AG08395 (cell line): ENCODE data around the gene DYNC1H1.

Source experiments
- DNase-seq: peaks from one replicate; pipeline ENCODE4 v3.0.0; 2012; ENCODE audit warnings: mixed read lengths, low spot score

Gene DYNC1H1

DNA sequence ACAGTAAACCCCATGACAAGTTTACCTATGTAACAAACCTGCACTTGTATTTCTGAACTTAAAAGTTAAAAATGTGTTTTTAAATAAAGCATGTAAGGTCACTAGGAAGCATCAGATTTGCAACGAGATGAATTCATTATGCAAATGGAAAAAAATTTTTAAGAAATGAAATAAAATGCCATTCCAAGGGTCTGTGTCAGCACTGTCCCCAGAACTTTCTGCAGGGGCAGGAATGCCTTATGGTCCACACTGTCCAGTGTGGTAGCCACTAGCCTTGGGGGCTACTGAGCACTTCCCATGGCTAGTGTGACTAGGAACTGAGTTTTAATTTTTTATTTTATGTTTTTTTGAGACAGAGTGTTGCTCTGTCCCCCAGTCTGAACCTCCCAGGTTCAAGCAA lies 73.3 kb downstream of the DYNC1H1 start:
- no peak for DNase-seq

- DNase-seq: no peak
Measured at GRCh38 chr14:102039157-102039556, 74.8 kb downstream of the DYNC1H1 start.

DNA sequence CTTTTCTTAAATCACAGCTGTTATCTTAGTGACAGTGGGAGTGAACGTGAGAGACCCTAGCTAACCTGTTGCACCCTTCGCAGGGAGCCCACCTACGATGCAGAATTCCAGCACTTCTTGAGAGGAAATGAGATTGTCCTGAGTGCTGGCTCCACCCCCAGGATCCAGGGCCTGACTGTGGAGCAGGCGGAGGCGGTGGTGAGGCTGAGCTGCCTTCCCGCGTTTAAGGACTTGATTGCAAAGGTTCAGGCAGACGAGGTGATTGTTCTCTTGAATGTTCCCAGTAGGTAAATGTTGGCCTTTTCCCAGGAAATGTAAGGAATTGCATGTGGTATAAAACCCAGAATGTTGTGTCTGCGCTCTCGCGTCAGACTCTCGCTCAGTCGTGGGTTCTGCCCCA lies 75.8 kb downstream of the DYNC1H1 start:
- DNase-seq: no peak

DNA sequence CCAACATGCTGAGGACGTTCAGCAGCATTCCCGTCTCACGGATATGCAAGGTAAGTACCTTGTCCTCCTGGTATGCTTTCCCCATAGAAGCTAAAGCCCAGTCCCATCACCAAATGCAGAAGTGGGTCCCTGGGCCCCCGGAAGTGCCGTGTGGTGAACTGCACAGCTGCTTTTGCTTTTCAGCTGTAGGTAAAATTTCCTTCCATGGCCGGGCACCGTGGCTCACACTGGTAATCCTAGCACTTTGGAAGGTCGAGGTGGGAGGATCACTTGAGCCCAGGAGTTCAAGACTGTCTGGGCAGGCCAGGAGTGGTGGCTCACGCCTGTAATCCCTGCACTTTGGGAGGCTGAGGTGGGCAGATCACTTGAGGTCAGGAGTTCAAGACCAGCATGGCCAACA lies 78.3 kb downstream of the DYNC1H1 start:
- no peak for DNase-seq

- no peak for DNase-seq
Measured at GRCh38 chr14:102043251-102044025, 79.1 kb downstream of the DYNC1H1 start.

- no peak for DNase-seq
Measured at GRCh38 chr14:102044566-102044965, 80.2 kb downstream of the DYNC1H1 start.

DNA sequence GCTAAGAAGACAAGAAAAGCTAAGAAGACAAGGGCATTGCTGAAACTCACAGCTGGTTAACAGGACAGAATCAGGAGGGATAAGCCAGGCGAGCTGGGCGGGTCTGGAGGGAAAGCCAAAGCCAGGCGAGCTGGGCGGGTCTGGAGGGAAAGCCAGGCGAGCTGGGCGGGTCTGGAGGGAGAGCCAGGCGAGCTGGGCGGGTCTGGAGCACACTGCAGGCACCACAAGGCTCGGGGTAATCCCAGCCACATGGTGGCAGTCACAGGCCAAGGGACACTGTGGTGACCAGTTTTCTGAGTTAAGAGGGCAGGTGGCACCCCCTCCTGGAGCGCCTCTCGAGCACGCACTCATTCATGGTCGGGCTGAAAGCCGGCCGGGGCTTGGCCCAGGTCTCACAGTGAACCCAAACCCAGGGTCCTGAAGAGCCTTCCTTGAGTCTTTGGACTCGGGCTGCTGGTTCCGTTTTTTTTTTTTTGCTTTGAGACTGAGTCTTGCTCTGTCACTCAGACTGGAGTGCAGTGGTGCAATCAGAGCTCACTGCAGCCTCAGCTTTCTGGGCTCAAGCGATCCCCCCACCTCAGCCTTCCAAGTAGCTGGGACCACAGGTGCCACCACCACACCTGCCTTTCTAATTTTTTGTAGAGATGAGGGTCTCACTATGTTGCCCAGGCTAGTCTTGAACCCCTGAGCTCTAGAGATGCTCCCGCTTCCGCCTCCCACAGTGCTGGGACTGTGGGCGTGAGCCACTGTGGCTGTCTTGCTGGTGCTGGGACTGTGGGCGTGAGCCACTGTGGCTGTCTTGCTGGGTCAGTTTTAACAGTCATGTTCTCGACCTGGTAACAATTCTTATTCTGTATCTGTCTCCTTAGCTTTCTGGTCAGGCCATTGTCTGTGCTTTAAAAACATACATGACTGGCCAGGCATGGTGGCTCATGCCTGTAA lies 82.2 kb downstream of the DYNC1H1 start:
- DNase-seq: peak; percentile 79

GRCh38 chr14:102047808-102048540 lies 83.6 kb downstream of the DYNC1H1 start:
- DNase-seq: no peak

DNA sequence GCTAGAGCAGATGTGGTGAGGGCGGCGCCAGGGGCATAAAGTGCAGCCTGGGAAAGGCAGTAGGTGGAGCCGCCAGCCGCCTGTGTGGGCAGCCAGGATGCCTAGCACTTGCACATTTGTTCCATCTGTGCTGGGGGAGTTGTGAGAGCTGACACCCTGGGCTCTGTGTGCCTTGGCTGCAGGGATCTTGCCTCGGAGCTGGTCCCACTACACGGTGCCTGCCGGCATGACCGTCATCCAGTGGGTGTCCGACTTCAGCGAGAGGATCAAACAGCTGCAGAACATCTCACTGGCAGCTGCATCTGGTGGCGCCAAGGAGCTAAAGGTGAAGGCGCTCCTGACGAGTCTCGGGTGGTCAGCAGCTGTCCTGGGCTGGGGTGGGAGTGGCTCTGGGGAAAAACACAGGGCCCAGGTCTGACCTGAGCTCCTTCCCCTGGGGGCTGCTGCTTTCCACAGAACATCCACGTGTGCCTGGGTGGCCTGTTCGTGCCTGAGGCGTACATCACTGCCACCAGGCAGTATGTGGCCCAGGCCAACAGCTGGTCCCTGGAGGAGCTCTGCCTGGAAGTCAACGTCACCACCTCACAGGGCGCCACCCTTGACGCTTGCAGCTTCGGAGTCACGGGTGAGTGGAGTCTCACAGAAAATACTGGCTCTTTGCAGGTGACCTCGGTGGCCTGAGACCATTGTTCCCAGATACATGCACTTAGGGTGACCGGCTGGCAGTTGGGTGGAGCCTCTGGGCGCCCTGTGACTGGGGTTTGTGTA lies 85.1 kb downstream of the DYNC1H1 start:
- DNase-seq: peak; percentile 31

DNA sequence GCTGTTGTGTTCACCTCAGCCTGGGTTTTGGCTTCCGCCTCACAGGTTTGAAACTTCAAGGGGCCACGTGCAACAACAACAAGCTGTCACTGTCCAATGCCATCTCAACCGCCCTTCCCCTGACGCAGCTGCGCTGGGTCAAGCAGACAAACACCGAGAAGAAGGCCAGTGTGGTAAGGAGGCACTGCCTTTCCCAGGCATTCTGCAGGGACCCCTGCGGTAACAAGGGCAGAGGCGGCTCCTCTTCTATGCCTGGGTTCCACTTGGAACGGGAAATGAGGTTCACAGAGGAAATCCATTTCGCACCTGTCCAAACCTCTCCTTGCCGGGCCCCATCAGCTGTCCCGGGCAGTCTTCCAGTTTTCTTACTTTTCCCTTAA lies 85.6 kb downstream of the DYNC1H1 start:
- DNase-seq: no peak

DNA sequence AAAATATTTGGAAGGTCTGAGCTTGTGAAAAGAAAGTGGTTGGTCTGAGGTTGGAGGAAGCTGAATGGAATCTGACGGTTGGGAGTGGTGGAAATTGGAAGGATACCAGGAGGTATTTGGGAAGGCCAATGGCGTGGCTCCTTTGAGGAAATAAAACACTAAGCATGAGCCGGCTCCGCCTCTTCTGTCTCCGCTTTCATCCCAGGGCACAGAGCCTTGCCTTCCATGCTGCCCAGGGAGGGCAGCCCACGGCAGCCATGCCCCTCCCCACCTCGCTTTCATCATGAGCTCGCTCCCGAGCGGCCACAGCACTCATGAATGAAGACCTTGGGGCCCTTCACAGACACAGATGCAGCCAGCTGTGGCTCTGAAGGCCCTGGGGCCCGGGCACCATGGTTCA lies 86.3 kb downstream of the DYNC1H1 start:
- DNase-seq: peak; percentile 87

DNA sequence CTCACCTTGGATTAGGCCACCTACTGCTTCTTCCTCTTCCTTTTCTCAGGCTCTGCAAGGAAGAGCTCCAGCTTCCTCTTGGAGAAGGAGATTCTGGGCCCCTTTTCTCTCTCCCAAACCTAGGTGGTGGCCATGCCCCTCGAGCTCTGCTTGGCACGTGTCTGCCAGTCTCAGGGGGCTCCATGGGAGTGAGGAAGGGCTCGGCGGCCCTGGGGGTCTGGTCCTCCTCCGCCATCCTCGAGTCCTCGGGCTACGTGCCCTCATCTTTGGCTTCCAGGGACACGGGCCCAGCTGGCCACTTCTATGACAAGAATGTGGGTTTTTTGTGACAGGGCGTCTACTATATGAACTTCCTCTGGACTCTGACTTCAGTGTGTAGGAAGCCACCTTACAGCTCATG lies 88.1 kb downstream of the DYNC1H1 start:
- no peak for DNase-seq

- peak; percentile 86 for DNase-seq
Measured at GRCh38 chr14:102055181-102055901, 91.0 kb downstream of the DYNC1H1 start.

- DNase-seq: no peak
Measured at GRCh38 chr14:102056694-102057442, 92.5 kb downstream of the DYNC1H1 start.

DNA sequence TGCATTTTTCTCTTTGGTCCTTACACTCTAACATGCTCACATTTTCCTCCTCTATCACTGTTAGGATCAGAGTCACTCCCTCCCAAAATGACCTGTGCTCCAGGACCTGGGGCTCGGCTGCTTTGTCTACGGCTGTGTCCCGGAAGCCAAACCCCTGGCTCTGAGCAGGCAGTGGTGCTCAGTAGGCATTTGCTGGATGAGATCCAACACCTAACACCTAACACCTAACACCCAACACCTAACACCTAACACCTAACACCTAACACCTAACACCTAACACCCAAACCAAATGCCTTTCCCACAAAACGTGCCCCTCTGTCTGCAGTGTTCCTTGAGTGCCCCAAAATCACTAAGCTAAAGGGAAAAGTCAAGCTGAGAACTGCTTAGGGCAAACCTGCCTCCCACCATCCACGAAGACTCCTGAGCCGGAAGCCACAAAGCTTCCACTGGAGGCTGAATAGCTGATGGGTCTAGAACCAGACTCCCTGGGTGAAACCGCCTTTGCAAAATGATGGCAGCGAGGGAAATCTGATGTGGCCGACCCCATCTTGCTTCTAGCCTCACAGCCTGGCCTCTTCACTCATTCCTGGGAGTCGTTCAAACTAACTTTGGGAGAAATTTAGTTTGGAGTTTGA lies 93.2 kb downstream of the DYNC1H1 start:
- DNase-seq: no peak

GRCh38 chr14:102058146-102058545 lies 93.8 kb downstream of the DYNC1H1 start:
- no peak for DNase-seq

- DNase-seq: no peak
Measured at GRCh38 chr14:102058961-102059360, 94.6 kb downstream of the DYNC1H1 start.

DNA sequence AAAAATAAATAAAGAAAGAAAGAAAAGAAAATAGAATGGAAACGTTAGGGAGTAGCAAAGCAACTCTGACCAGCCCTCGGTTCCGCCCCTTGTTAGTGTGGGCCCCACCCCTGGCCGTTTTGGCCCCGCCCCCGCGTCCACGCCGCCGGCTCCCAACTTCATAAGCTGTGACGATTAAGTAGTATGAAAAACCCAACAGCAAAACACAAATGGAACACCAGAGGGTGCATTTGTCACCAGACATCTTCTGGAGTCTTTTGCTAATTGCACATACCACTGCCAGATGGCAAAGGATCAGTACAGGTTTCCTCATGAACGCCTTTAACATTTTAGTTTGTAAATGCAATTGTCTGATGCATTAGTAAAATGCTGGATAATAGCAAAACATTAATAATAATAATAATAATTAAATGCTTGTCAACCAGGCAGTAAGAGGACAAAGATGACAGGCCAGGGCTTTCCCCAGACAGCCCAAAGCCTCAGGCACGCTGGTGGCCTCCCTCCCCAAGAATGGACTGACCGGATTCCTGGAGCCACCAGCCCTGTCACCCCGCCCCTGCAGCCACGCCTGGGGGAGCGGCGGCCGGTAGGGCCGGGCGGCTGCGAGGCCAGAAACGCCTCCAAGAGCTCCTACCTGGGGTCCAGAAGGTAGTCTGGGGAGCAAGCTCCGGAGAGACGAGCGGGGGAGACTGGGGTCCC lies 98.9 kb downstream of the DYNC1H1 start:
- peak; percentile 88 for DNase-seq

GRCh38 chr14:102063808-102064429 lies 99.5 kb downstream of the DYNC1H1 start:
- DNase-seq: no peak
